Neural cell (in vitro differentiated cells): ENCODE results near the gene IDS.
"Not testable (repeated sequence)": the region's sequence is repeated elsewhere in the genome, so short reads cannot be mapped to it uniquely, and the experiment has no call there.

Experiments used
- POLR2AphosphoS5 ChIP-seq: IDR thresholded peaks from 2 replicates; pipeline ENCODE4 v1.6.1; 2012
- TAF1 ChIP-seq: IDR thresholded peaks from 2 replicates; pipeline ENCODE4 v1.6.1; 2012; ENCODE audit warnings: low read depth
- TF ChIP-seq, protein P1 (sequence below): fragments of 450-650 bp; IDR thresholded peaks from 2 replicates; pipeline ENCODE4 v1.5.1; 2014; ENCODE audit warnings: antibody characterized with exemption, mild to moderate bottlenecking, moderate library complexity; ENCODE audit not compliant: poor library complexity, severe bottlenecking
- TF ChIP-seq, protein P2 (sequence below): IDR thresholded peaks from 2 replicates; pipeline ENCODE4 v1.6.1; 2012; ENCODE audit warnings: borderline replicate concordance

DNA sequence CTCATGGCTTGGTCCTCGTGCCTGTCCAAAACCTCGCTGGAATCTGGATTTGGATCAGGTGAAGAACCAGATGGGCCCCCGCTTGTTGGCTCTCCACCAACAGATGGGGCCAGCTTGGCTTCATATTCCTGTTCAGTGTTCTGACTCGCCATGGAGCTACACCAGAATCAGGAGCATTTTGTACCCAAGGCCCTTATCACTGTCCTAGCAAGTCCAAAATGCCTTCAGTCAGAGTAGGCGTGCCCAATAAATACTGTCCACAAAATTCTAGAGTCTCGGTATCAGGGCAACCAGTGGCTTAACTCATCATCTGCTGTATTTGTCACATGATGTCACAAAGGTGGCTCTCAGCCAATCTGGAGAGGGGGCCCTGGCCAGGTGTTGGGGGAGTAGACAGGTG lies 44.6 kb upstream of the IDS start, which contains the start of gene HSFX3:
- TF ChIP-seq, protein P1, sequence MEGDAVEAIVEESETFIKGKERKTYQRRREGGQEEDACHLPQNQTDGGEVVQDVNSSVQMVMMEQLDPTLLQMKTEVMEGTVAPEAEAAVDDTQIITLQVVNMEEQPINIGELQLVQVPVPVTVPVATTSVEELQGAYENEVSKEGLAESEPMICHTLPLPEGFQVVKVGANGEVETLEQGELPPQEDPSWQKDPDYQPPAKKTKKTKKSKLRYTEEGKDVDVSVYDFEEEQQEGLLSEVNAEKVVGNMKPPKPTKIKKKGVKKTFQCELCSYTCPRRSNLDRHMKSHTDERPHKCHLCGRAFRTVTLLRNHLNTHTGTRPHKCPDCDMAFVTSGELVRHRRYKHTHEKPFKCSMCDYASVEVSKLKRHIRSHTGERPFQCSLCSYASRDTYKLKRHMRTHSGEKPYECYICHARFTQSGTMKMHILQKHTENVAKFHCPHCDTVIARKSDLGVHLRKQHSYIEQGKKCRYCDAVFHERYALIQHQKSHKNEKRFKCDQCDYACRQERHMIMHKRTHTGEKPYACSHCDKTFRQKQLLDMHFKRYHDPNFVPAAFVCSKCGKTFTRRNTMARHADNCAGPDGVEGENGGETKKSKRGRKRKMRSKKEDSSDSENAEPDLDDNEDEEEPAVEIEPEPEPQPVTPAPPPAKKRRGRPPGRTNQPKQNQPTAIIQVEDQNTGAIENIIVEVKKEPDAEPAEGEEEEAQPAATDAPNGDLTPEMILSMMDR, result not testable (repeated sequence)
- TF ChIP-seq, protein P2, sequence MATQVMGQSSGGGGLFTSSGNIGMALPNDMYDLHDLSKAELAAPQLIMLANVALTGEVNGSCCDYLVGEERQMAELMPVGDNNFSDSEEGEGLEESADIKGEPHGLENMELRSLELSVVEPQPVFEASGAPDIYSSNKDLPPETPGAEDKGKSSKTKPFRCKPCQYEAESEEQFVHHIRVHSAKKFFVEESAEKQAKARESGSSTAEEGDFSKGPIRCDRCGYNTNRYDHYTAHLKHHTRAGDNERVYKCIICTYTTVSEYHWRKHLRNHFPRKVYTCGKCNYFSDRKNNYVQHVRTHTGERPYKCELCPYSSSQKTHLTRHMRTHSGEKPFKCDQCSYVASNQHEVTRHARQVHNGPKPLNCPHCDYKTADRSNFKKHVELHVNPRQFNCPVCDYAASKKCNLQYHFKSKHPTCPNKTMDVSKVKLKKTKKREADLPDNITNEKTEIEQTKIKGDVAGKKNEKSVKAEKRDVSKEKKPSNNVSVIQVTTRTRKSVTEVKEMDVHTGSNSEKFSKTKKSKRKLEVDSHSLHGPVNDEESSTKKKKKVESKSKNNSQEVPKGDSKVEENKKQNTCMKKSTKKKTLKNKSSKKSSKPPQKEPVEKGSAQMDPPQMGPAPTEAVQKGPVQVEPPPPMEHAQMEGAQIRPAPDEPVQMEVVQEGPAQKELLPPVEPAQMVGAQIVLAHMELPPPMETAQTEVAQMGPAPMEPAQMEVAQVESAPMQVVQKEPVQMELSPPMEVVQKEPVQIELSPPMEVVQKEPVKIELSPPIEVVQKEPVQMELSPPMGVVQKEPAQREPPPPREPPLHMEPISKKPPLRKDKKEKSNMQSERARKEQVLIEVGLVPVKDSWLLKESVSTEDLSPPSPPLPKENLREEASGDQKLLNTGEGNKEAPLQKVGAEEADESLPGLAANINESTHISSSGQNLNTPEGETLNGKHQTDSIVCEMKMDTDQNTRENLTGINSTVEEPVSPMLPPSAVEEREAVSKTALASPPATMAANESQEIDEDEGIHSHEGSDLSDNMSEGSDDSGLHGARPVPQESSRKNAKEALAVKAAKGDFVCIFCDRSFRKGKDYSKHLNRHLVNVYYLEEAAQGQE, result not testable (repeated sequence)
- not testable (repeated sequence) for TF ChIP-seq TAF1, POLR2AphosphoS5
